ACC112 (cell line): Measurements from ENCODE around the gene MYH11.
A peak's percentile ranks its signal among the peaks of the same experiment; 100 is the strongest.

ENCODE experiments used
- H2AFZ ChIP-seq: fragments of 200-600 bp; sonication (generic); one replicate; pipeline ENCODE4 v1.6.0; 2017; ENCODE audit warnings: antibody characterized with exemption, low read length; ENCODE audit not compliant: unreplicated experiment
- H3K27ac ChIP-seq: fragments of 200-600 bp; sonication (generic); 2 replicates; pipeline ENCODE4 v1.5.1; 2014; ENCODE audit warnings: low read depth, mild to moderate bottlenecking, antibody characterized with exemption, low read length, moderate library complexity
- H3K27me3 ChIP-seq: fragments of 200-600 bp; sonication (generic); 2 replicates; pipeline ENCODE4 v1.6.1; 2014; ENCODE audit warnings: mild to moderate bottlenecking, antibody characterized with exemption, low read length, moderate library complexity, mixed read lengths; ENCODE audit not compliant: insufficient read depth
- H3K36me3 ChIP-seq: fragments of 200-600 bp; sonication (generic); 2 replicates; pipeline ENCODE4 v1.6.1; 2016; ENCODE audit warnings: mild to moderate bottlenecking, antibody characterized with exemption, low read length, moderate library complexity, mixed read lengths; ENCODE audit not compliant: insufficient read depth
- H3K4me1 ChIP-seq: fragments of 200-600 bp; sonication (generic); one replicate; pipeline ENCODE4 v1.6.1; 2016; ENCODE audit warnings: low read length, mixed read lengths; ENCODE audit not compliant: insufficient read depth, unreplicated experiment, control insufficient read depth
- H3K4me3 ChIP-seq: fragments of 200-600 bp; sonication (generic); 2 replicates; pipeline ENCODE4 v1.5.1; 2014; ENCODE audit warnings: mild to moderate bottlenecking, low read depth, low read length
- H3K79me2 ChIP-seq: fragments of 200-600 bp; sonication (generic); one replicate; pipeline ENCODE4 v1.6.0; 2016; ENCODE audit warnings: low read length; ENCODE audit not compliant: control insufficient read depth, unreplicated experiment, insufficient read depth

The MYH11 gene

GRCh38 chr16:15891508-15891907 is 34.7 kb upstream of the MYH11 start:
- Histone ChIP-seq H3K4me3 (no peak overlapping the region), H3K4me1 (peaks cover 13% of the 10 kb centered on the region), H2AFZ (no peak overlapping the region), H3K79me2 (peaks cover 15% of the 10 kb centered on the region), H3K27ac (no peak overlapping the region), H3K36me3 (no peaks in the 10 kb centered on the region), H3K27me3 (no peaks in the 10 kb centered on the region)

GRCh38 chr16:15888072-15888976 is 31.5 kb upstream of the MYH11 start, which contains the start of gene CEP20:
CEP20 (minus strand) TSS chr16:15888603; CDS start chr16:15888585, 18 bp downstream.
- Histone ChIP-seq H3K4me1 (peaks cover 21% of the 10 kb centered on the region), H3K79me2 (peaks cover 44% of the 10 kb centered on the region), H3K4me3 (peak within 1 kb of the TSS; percentile 92), H2AFZ (peak within 1 kb of the TSS; percentile 66), H3K27me3 (no peaks in the 10 kb centered on the region), H3K27ac (peak within 1 kb of the TSS; percentile 56), H3K36me3 (no peaks in the 10 kb centered on the region)

- Histone ChIP-seq H3K4me1 (peaks cover 21% of the 10 kb centered on the region), H2AFZ (no peak overlapping the region), H3K27me3 (no peaks in the 10 kb centered on the region), H3K79me2 (peaks cover 47% of the 10 kb centered on the region), H3K36me3 (no peaks in the 10 kb centered on the region), H3K27ac (peak overlapping the region; percentile 56; the same call in 1 of the 2 replicates), H3K4me3 (peak overlapping the region; percentile 92)
Observed at GRCh38 chr16:15887283-15887682, 30.5 kb upstream of the MYH11 start.

GRCh38 chr16:15886078-15886477 is 29.2 kb upstream of the MYH11 start:
- Histone ChIP-seq H3K79me2 (peaks cover 51% of the 10 kb centered on the region), H3K27me3 (no peaks in the 10 kb centered on the region), H2AFZ (no peak overlapping the region), H3K27ac (peak overlapping the region; percentile 18; the same call in 1 of the 2 replicates), H3K36me3 (0 out of 2 replicates have a peak, but pooled peaks cover 5% of the 10 kb centered on the region), H3K4me1 (peaks cover 30% of the 10 kb centered on the region), H3K4me3 (peak overlapping the region; percentile 41)

- Histone ChIP-seq H3K27ac (peak overlapping the region; percentile 18; the same call in 1 of the 2 replicates), H3K4me1 (peaks cover 33% of the 10 kb centered on the region), H3K36me3 (0 out of 2 replicates have a peak, but pooled peaks cover 5% of the 10 kb centered on the region), H3K4me3 (no peak overlapping the region; the same call in 1 of the 2 replicates), H2AFZ (no peak overlapping the region), H3K79me2 (peaks cover 52% of the 10 kb centered on the region), H3K27me3 (no peaks in the 10 kb centered on the region)
Observed at GRCh38 chr16:15885560-15886001, 28.8 kb upstream of the MYH11 start.

GRCh38 chr16:15882563-15882962 is 25.7 kb upstream of the MYH11 start:
- Histone ChIP-seq H3K4me3 (no peak overlapping the region), H3K79me2 (peaks cover 62% of the 10 kb centered on the region), H3K4me1 (peaks cover 46% of the 10 kb centered on the region), H2AFZ (no peak overlapping the region), H3K27me3 (no peaks in the 10 kb centered on the region), H3K27ac (no peak overlapping the region), H3K36me3 (peaks cover 11% of the 10 kb centered on the region; the same call in 1 of the 2 replicates)

- H3K4me3 ChIP-seq: no peak overlapping the region
- H3K36me3 ChIP-seq: peaks cover 11% of the 10 kb centered on the region; the same call in 1 of the 2 replicates
- no peaks in the 10 kb centered on the region for H3K27me3 ChIP-seq
- no peak overlapping the region for H3K27ac ChIP-seq
- peaks cover 40% of the 10 kb centered on the region for H3K4me1 ChIP-seq
- peaks cover 55% of the 10 kb centered on the region for H3K79me2 ChIP-seq
- no peak overlapping the region for H2AFZ ChIP-seq
Observed at GRCh38 chr16:15881794-15882379, 25.1 kb upstream of the MYH11 start.

GRCh38 chr16:15880434-15881308 is 23.8 kb upstream of the MYH11 start:
- Histone ChIP-seq H2AFZ (no peak overlapping the region), H3K4me1 (peaks cover 31% of the 10 kb centered on the region), H3K79me2 (peaks cover 45% of the 10 kb centered on the region), H3K4me3 (no peak overlapping the region), H3K27ac (peak overlapping the region; percentile 94), H3K27me3 (no peaks in the 10 kb centered on the region), H3K36me3 (peaks cover 11% of the 10 kb centered on the region; the same call in 1 of the 2 replicates)

GRCh38 chr16:15879255-15879811 is 22.5 kb upstream of the MYH11 start:
- H3K4me1 ChIP-seq: peaks cover 31% of the 10 kb centered on the region

GRCh38 chr16:15876503-15876902 is 19.7 kb upstream of the MYH11 start:
- peaks cover 10% of the 10 kb centered on the region for H3K36me3 ChIP-seq
- peaks cover 26% of the 10 kb centered on the region for H3K79me2 ChIP-seq
- H3K27ac ChIP-seq: no peak overlapping the region
- H2AFZ ChIP-seq: no peak overlapping the region
- H3K4me3 ChIP-seq: no peak overlapping the region
- peaks cover 25% of the 10 kb centered on the region for H3K4me1 ChIP-seq
- H3K27me3 ChIP-seq: no peaks in the 10 kb centered on the region

More at GRCh38 chr16:15879255-15879811, 22.5 kb upstream of the MYH11 start:
- H3K27me3 ChIP-seq: no peaks in the 10 kb centered on the region
- H3K27ac ChIP-seq: peak overlapping the region; percentile 94
- H2AFZ ChIP-seq: no peak overlapping the region
- peaks cover 33% of the 10 kb centered on the region for H3K79me2 ChIP-seq
- H3K4me3 ChIP-seq: no peak overlapping the region
- peaks cover 11% of the 10 kb centered on the region; the same call in 1 of the 2 replicates for H3K36me3 ChIP-seq
